Cardiac fibroblast (primary cell): ENCODE results near the gene FSTL4.

Experiments used
- DNase-seq, 2 donors: peaks; one replicate each; pipeline versions ENCODE4 v3.0.0 to v3.0.0-alpha.2; 2010; ENCODE audit warnings: low read depth in 2 of 2
- H3K4me3 ChIP-seq, 2 donors: replicated peaks in 1 of 2; 1 replicate in 1 of 2; 2 replicates in 1 of 2; pipeline ENCODE4 v1.5.1; 2011; ENCODE audit warnings: low read depth in 2 of 2, low read length in 2 of 2, mild to moderate bottlenecking in 2 of 2, moderate library complexity in 1 of 2
- TF ChIP-seq, protein P1 (sequence below): IDR thresholded peaks from one replicate; pipeline ENCODE4 v1.5.1; 2011; ENCODE audit warnings: low read depth, mild to moderate bottlenecking, low read length, inconsistent platforms

FSTL4 gene

DNA sequence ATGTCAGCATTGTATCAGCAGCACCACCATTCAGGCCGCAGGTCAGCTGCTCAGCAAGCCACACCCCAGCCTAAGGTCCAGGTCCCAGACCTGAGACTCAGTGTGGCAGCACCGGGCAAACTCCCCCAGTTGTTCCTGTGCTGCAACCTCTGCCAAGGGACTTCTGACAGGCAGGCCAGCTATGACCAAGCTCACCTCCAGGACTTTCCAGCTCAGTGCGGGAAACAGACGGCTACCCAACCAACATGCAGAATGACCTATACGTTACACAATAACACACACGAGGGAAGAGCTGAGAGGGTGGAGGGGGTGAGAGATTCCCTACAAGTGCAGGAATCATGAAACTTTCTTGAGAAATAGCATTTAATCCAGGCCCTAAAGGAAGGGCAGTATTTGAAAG, 143.7 kb downstream of the FSTL4 start:
- H3K4me3 ChIP-seq, result no peak overlapping the region
- DNase-seq, result no peak
- TF ChIP-seq, protein P1, sequence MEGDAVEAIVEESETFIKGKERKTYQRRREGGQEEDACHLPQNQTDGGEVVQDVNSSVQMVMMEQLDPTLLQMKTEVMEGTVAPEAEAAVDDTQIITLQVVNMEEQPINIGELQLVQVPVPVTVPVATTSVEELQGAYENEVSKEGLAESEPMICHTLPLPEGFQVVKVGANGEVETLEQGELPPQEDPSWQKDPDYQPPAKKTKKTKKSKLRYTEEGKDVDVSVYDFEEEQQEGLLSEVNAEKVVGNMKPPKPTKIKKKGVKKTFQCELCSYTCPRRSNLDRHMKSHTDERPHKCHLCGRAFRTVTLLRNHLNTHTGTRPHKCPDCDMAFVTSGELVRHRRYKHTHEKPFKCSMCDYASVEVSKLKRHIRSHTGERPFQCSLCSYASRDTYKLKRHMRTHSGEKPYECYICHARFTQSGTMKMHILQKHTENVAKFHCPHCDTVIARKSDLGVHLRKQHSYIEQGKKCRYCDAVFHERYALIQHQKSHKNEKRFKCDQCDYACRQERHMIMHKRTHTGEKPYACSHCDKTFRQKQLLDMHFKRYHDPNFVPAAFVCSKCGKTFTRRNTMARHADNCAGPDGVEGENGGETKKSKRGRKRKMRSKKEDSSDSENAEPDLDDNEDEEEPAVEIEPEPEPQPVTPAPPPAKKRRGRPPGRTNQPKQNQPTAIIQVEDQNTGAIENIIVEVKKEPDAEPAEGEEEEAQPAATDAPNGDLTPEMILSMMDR, result no peak

DNA sequence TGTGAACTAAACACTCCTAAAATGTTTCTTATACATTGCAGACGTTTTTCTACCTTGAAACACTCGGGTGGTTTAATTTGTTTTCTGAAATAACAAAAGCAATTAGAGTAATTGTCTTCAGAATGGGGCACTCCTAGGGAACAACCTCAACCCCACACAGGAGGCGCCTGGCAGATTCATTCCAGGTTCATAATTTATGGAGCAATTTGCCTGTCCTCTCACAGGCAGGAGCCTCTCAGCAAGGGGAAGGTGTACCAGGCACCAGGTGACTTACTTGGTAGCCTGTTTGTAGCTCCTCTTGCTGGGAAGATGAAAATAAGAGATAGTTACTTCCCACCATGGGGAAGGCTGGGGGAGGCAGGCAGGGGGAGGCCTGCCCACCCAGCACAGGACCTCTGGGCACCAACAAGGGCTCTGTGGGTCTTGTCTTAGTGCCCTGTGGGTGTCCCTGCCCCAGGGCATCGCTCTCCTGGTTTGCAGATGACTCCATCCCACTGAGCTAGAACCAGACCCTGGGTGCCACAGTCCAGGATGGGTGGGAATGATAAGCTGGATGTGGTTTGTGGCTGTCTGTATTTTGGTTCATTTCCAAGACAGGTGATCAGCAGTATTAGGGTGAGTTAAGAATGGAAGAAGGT, 144.4 kb downstream of the FSTL4 start:
- no peak overlapping the region for H3K4me3 ChIP-seq
- TF ChIP-seq, protein P1, result no peak
- no peak for DNase-seq

DNA sequence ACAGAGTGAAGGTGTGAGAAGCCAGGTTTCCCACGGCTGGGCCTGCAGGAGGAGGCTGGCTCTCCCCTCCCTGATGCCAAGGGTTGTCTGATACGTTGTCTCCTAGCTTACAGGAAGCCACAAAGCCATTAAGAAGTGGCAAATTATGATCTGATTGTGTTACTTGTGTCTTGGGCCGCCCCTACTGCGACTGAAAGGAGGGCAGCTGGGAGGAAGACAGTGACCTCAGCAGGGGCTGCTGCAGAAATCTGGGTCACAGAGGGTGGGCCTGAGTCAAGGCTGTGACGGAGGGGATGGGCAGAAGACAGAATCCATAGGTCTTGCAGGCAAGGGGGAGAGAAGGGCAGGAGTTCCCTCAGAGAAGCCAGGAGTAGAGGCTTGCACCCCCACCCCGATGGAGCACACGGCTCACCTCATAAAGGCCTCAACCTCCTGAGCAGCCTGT, 145.0 kb downstream of the FSTL4 start:
- TF ChIP-seq, protein P1, result no peak
- no peak overlapping the region for H3K4me3 ChIP-seq
- no peak for DNase-seq

DNA sequence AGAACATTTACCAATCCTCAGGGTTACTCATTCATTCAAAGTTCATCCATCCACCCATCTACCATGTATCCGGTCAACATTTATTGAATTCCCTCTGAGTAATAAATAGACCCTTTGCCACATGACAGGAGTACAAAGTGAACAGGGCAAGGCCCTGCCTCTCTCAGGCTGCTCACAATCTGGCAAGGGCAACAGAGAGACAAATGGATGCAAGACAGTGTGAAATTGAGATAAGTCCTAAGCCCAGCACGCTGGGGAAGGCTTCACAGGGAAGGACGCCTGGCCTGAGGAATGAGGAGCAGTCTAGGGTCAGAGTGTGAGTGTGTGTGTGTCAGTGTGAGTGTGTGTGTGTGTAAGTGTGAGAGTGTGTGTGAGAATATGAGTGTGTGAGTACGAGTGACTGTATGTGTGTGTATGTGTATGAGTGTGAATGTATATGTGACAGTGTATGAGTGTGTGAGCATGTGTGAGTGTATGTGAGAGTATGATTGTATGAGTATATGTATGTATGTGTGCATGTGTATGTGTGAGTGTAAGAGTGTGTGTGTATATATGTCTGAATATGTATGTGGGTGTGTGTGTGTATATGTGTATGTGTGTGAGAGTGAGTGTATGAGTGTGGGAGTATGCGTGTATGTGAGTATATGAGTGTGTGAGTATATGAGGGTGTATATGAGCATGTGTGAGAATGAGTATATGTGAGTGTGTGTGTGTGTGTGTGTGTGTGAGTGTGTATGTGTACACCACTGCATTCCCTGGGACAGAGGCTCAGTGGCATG, 145.6 kb downstream of the FSTL4 start:
- DNase-seq, result no peak

DNA sequence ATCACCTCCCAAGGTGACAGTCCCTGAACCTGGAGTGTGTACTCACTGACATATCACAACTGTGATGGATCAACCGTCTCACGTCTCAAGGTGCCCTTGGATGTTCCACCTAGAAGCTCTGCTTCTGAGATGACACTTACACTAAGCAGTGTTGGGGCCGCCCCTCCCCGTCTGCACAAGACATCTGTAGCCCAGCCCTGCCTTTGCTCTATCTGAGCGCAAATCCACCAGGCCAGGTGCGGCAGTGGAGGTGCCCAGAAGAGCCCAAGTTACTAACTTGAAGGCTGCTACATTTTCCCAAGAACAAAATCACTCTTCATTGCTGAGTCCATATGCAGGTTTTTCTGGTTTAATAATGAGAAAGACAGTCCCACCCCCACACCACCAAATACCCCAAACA, 148.3 kb downstream of the FSTL4 start:
- no peak overlapping the region for H3K4me3 ChIP-seq
- TF ChIP-seq, protein P1, result no peak
- no peak for DNase-seq

More for the DNA sequence above, 145.6 kb downstream of the FSTL4 start:
- H3K4me3 ChIP-seq, result no peak overlapping the region
- TF ChIP-seq, protein P1, result no peak

DNA sequence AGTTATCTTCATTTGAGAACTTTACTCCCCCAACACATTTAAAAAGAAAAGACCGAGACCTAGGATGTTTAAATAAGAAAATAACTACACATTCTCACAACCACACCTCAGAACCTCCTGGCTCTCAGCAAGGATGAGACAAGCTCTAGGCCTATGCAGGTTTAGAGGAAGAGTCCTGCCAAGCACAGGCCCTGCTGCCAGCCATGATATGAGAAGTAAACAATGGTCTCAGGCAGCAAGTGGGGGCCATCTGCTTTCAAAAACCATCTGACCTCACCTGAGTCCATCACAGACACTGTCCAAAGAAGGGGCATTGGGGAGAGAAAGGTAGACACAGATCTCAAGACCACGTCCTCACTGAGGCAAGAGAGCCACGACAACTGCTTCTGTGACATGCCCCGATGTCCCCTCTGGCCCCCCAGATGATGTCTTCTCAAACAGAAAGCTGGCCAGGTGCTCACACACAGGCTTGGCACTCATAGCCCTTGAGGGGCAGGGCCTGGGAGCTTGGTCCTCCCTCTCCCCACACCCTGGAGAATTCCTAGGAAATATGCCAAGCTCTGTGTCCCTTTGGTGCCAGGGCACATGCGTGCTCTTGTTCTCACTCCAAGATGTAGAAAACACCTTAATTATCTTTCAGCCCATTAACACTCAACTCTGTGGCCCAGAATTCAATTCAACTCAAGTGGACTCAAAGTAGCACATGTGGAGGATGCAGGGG, 150.4 kb downstream of the FSTL4 start:
- no peak overlapping the region for H3K4me3 ChIP-seq
- TF ChIP-seq, protein P1, result no peak
- DNase-seq, result no peak
